HEK293 (cell line): ENCODE results near the gene APOBEC3H.

Source experiments
- CTCF ChIA-PET: fragments of 350-600 bp; formaldehyde crosslinking; extraction: SDS; loops from one replicate; lab custom pipeline; 2021; ENCODE audit warnings: antibody characterized with exemption; lab: Yijun Ruan, JAX
- POLR2A ChIA-PET: fragments of 300-600 bp; formaldehyde crosslinking; extraction: SDS; loops from one replicate; lab custom pipeline; 2020; ENCODE audit warnings: antibody characterized with exemption, inconsistent platforms; lab: Yijun Ruan, JAX
- H3K27ac ChIP-seq: fragments of 200-500 bp; sonication (Bioruptor generic); 2 replicates; pipeline ENCODE4 v1.5.1; 2014; ENCODE audit warnings: low read depth, low read length, control low read depth, inconsistent platforms; ENCODE audit errors: extremely low read depth
- H3K36me3 ChIP-seq, 2 experiments: fragments of 200-500 bp in 1 of 2; sonication (Bioruptor generic) in 1 of 2; 1 replicate in 1 of 2; 2 replicates in 1 of 2; pipeline ENCODE4 v1.5.1; 2014 to 2017; ENCODE audit warnings: inconsistent platforms in 2 of 2, low read length in 2 of 2; ENCODE audit not compliant: control insufficient read depth in 2 of 2, insufficient read depth in 1 of 2
- H3K4me1 ChIP-seq: fragments of 200-500 bp; sonication (Bioruptor generic); 2 replicates; pipeline ENCODE4 v1.5.1; 2014; ENCODE audit warnings: mild to moderate bottlenecking, low read length, inconsistent platforms; ENCODE audit not compliant: control insufficient read depth, insufficient read depth
- H3K4me3 ChIP-seq: 2 replicates; pipeline ENCODE4 v1.5.1; 2011; ENCODE audit warnings: low read depth, mild to moderate bottlenecking, control low read depth, low read length, moderate library complexity
- H3K9me3 ChIP-seq: fragments of 200-500 bp; sonication (Bioruptor generic); 2 replicates; pipeline ENCODE4 v1.5.1; 2014; ENCODE audit warnings: low read depth, low read length, inconsistent platforms; ENCODE audit not compliant: control insufficient read depth, insufficient read depth
- FEZF1 ChIP-seq: fragments of 450-650 bp; formaldehyde crosslinking; IDR thresholded peaks from 2 replicates; pipeline ENCODE4 v1.5.1; 2016; ENCODE audit warnings: missing biosample characterization, missing genetic modification characterization
- GLIS1 ChIP-seq: fragments of 450-650 bp; formaldehyde crosslinking; IDR thresholded peaks from 2 replicates; pipeline ENCODE4 v1.5.1; 2016; ENCODE audit warnings: missing biosample characterization, missing genetic modification characterization
- MZF1 ChIP-seq: fragments of 450-650 bp; formaldehyde crosslinking; IDR thresholded peaks from 2 replicates; pipeline ENCODE4 v1.5.1; 2017; ENCODE audit warnings: missing biosample characterization, missing genetic modification characterization, borderline replicate concordance
- SCRT1 ChIP-seq: fragments of 450-650 bp; formaldehyde crosslinking; IDR thresholded peaks from 2 replicates; pipeline ENCODE4 v1.5.1; 2016; ENCODE audit warnings: missing biosample characterization, missing genetic modification characterization, borderline replicate concordance
- SETDB1 ChIP-seq: IDR thresholded peaks from one replicate; pipeline ENCODE4 v1.6.1; 2017; ENCODE audit warnings: mild to moderate bottlenecking, low read length, moderate library complexity, mixed read lengths; ENCODE audit not compliant: insufficient read length
- SP2 ChIP-seq: fragments of 450-650 bp; formaldehyde crosslinking; IDR thresholded peaks from 2 replicates; pipeline ENCODE4 v1.5.1; 2016; ENCODE audit warnings: missing biosample characterization, missing genetic modification characterization
- ZBTB21 ChIP-seq: fragments of 450-650 bp; formaldehyde crosslinking; IDR thresholded peaks from 2 replicates; pipeline ENCODE4 v1.5.1; 2017; ENCODE audit warnings: missing biosample characterization, missing genetic modification characterization
- ZFP41 ChIP-seq: fragments of 450-650 bp; formaldehyde crosslinking; IDR thresholded peaks from 2 replicates; pipeline ENCODE4 v1.5.1; 2016; ENCODE audit warnings: missing biosample characterization, missing genetic modification characterization, borderline replicate concordance
- ZNF10 ChIP-seq: fragments of 450-650 bp; formaldehyde crosslinking; IDR thresholded peaks from 2 replicates; pipeline ENCODE4 v1.5.1; 2017; ENCODE audit warnings: missing biosample characterization, missing genetic modification characterization
- ZNF114 ChIP-seq: fragments of 450-650 bp; formaldehyde crosslinking; IDR thresholded peaks from 2 replicates; pipeline ENCODE4 v1.5.0; 2017; ENCODE audit warnings: missing biosample characterization, missing genetic modification characterization
- ZNF174 ChIP-seq: fragments of 450-650 bp; formaldehyde crosslinking; IDR thresholded peaks from 2 replicates; pipeline ENCODE4 v1.5.0; 2017; ENCODE audit warnings: missing biosample characterization, mild to moderate bottlenecking, missing genetic modification characterization
- ZNF214 ChIP-seq: fragments of 450-650 bp; formaldehyde crosslinking; IDR thresholded peaks from 2 replicates; pipeline ENCODE4 v1.5.1; 2017; ENCODE audit warnings: missing biosample characterization, mild to moderate bottlenecking, missing genetic modification characterization, borderline replicate concordance
- ZNF221 ChIP-seq: fragments of 450-650 bp; formaldehyde crosslinking; IDR thresholded peaks from 2 replicates; pipeline ENCODE4 v1.5.1; 2017; ENCODE audit warnings: missing biosample characterization, missing genetic modification characterization, borderline replicate concordance
- ZNF223 ChIP-seq: fragments of 450-650 bp; formaldehyde crosslinking; IDR thresholded peaks from 2 replicates; pipeline ENCODE4 v1.5.1; 2016; ENCODE audit warnings: missing biosample characterization, missing genetic modification characterization
- ZNF248 ChIP-seq: fragments of 450-650 bp; formaldehyde crosslinking; IDR thresholded peaks from 2 replicates; pipeline ENCODE4 v1.5.1; 2017; ENCODE audit warnings: missing biosample characterization, missing genetic modification characterization
- ZNF426 ChIP-seq: fragments of 450-650 bp; formaldehyde crosslinking; IDR thresholded peaks from 2 replicates; pipeline ENCODE4 v1.5.1; 2017; ENCODE audit warnings: missing biosample characterization, missing genetic modification characterization, mild to moderate bottlenecking, inconsistent platforms, moderate library complexity
- ZNF501 ChIP-seq: fragments of 450-650 bp; formaldehyde crosslinking; IDR thresholded peaks from 2 replicates; pipeline ENCODE4 v1.5.1; 2016; ENCODE audit warnings: missing biosample characterization, missing genetic modification characterization
- ZNF521 ChIP-seq: fragments of 450-650 bp; formaldehyde crosslinking; IDR thresholded peaks from 2 replicates; pipeline ENCODE4 v1.5.1; 2017; ENCODE audit warnings: missing biosample characterization, mild to moderate bottlenecking, missing genetic modification characterization
- ZNF549 ChIP-seq: fragments of 450-650 bp; IDR thresholded peaks from 2 replicates; pipeline ENCODE4 v1.5.1; 2018; ENCODE audit warnings: missing biosample characterization, missing genetic modification characterization, mild to moderate bottlenecking, inconsistent platforms, moderate library complexity
- ZNF561 ChIP-seq: fragments of 450-650 bp; IDR thresholded peaks from 2 replicates; pipeline ENCODE4 v1.5.1; 2018; ENCODE audit warnings: missing biosample characterization, missing genetic modification characterization, borderline replicate concordance
- ZNF654 ChIP-seq: fragments of 450-650 bp; formaldehyde crosslinking; IDR thresholded peaks from 2 replicates; pipeline ENCODE4 v1.5.1; 2016; ENCODE audit warnings: low read depth, missing biosample characterization, missing genetic modification characterization
- ZNF707 ChIP-seq: fragments of 450-650 bp; formaldehyde crosslinking; IDR thresholded peaks from 2 replicates; pipeline ENCODE4 v1.5.1; 2016; ENCODE audit warnings: missing biosample characterization, missing genetic modification characterization
- ZSCAN16 ChIP-seq: fragments of 450-650 bp; formaldehyde crosslinking; IDR thresholded peaks from 2 replicates; pipeline ENCODE4 v1.5.1; 2016; ENCODE audit warnings: missing biosample characterization, missing genetic modification characterization
- TF ChIP-seq, protein P1 (sequence below): fragments of 450-650 bp; formaldehyde crosslinking; IDR thresholded peaks from 2 replicates; pipeline ENCODE4 v1.5.1; 2016; ENCODE audit warnings: missing biosample characterization, missing genetic modification characterization
- TF ChIP-seq, protein P2 (sequence below): sonication (generic); formaldehyde crosslinking; IDR thresholded peaks from 2 replicates; pipeline ENCODE4 v1.8.1; 2022; ENCODE audit warnings: mild to moderate bottlenecking, moderate library complexity, missing genetic modification reagents

Gene APOBEC3H

DNA sequence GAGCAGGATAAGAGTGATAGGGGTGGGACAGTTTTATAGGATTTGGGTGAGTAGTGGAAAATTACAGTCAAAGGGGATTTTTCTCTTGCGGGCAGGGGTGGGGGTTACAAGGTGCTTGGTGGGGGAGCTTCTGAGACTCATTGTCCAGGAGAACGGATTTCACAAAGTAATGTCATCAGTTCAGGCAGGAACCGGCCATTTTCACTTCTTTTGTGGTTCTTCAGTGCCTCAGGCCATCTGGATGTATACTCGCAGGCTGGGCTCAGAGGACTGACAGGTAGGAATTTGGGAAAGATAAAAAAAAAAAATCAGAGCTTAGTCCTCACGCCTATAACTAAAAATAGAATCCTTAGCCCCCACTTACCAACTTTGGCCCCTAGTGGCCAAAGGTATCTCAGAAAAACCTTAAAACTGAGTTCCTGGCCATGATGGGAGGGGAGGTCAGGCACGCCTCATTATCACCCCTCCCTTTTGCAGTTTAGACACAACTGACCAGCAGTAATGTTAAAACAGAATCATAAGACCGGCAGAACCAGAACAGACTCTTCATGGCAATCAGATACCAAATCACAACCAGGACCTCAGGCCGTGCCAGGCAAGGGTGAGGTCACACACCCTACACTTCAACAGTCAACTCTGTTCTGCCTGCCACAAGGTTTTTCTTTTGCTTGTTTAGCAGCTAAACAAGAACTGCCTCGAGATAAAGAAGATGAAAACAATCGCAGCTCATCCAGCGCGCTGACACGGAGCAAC lies 28.8 kb upstream of the APOBEC3H start:
- no peaks in the 10 kb centered on the region for H3K4me1 ChIP-seq
- ChIA-PET POLR2A (no interaction called here), CTCF (interaction anchor here (0.6 to 0.9 kb wide), 3 partner anchors 13 to 1745 kb away, joined by 3 to 4 read pairs (median 3); no protein-coding TSS in a partner anchor)
- no peaks in the 10 kb centered on the region for H3K9me3 ChIP-seq
- H3K27ac ChIP-seq = no peak overlapping the region
- no peaks in the 10 kb centered on the region for H3K36me3 ChIP-seq
- no peak overlapping the region for H3K4me3 ChIP-seq
- no peak for TF ChIP-seq ZNF114
- no peak for TF ChIP-seq MZF1 (tag by site-specific recombination)
- 0 out of 2 replicates have a peak, but pooled peaks have one; percentile 13 for TF ChIP-seq ZBTB21
- TF ChIP-seq, protein P1, sequence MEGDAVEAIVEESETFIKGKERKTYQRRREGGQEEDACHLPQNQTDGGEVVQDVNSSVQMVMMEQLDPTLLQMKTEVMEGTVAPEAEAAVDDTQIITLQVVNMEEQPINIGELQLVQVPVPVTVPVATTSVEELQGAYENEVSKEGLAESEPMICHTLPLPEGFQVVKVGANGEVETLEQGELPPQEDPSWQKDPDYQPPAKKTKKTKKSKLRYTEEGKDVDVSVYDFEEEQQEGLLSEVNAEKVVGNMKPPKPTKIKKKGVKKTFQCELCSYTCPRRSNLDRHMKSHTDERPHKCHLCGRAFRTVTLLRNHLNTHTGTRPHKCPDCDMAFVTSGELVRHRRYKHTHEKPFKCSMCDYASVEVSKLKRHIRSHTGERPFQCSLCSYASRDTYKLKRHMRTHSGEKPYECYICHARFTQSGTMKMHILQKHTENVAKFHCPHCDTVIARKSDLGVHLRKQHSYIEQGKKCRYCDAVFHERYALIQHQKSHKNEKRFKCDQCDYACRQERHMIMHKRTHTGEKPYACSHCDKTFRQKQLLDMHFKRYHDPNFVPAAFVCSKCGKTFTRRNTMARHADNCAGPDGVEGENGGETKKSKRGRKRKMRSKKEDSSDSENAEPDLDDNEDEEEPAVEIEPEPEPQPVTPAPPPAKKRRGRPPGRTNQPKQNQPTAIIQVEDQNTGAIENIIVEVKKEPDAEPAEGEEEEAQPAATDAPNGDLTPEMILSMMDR (tag by site-specific recombination) = 0 out of 2 replicates have a peak, but pooled peaks have one; percentile 12
- no peak for TF ChIP-seq ZSCAN16 (tag by site-specific recombination)

DNA sequence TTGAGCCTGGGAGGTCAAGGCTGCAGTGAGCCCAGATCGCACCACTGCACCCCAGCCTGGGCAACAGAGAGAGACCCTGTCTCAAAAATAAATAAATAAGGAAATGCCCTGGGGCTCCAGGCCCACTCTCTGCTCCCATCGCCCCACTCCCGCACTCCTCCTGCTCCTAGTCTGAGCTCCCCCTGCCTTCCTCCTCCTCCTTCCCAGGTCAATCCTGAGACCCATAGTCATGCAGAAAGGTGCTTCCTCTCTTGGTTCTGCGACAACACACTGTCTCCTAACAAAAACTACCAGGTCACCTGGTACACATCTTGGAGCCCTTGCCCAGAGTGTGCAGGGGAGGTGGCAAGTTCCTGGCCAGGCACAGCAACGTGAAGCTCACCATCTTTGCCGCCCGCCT lies 26.9 kb upstream of the APOBEC3H start:
- H3K27ac ChIP-seq = no peak overlapping the region
- no peak for TF ChIP-seq ZNF707 (tag by site-specific recombination)
- no peak for TF ChIP-seq FEZF1 (tag by site-specific recombination)
- TF ChIP-seq GLIS1 (tag by site-specific recombination) = no peak
- TF ChIP-seq ZNF654 (tag by site-specific recombination) = no peak
- TF ChIP-seq ZNF10 (tag by site-specific recombination) = no peak
- TF ChIP-seq SP2 = no peak
- TF ChIP-seq SETDB1 = no peak
- TF ChIP-seq ZNF561 (tag by site-specific recombination) = no peak
- no peak for TF ChIP-seq ZNF174 (tag by site-specific recombination)
- TF ChIP-seq, protein P2, sequence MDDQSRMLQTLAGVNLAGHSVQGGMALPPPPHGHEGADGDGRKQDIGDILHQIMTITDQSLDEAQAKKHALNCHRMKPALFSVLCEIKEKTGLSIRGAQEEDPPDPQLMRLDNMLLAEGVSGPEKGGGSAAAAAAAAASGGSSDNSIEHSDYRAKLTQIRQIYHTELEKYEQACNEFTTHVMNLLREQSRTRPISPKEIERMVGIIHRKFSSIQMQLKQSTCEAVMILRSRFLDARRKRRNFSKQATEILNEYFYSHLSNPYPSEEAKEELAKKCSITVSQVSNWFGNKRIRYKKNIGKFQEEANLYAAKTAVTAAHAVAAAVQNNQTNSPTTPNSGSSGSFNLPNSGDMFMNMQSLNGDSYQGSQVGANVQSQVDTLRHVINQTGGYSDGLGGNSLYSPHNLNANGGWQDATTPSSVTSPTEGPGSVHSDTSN (CRISPR knock-in tag) = no peak
- no peak for TF ChIP-seq ZNF223 (tag by site-specific recombination)
- TF ChIP-seq ZNF549 (tag by site-specific recombination) = no peak
- no peak for TF ChIP-seq ZNF214 (tag by site-specific recombination)
- TF ChIP-seq SCRT1 (tag by site-specific recombination) = no peak
- TF ChIP-seq ZNF221 = no peak
- no peak for TF ChIP-seq ZNF248
- no peak for TF ChIP-seq ZNF521 (tag by site-specific recombination)
- TF ChIP-seq ZNF426 = no peak
- no peak for TF ChIP-seq ZFP41 (tag by site-specific recombination)
- TF ChIP-seq ZNF501 (tag by site-specific recombination) = no peak
- no peaks in the 10 kb centered on the region for H3K36me3 ChIP-seq
- no peak overlapping the region for H3K4me3 ChIP-seq
- H3K4me1 ChIP-seq = no peaks in the 10 kb centered on the region
- CTCF ChIA-PET = interaction anchor here (1.1 kb wide), 1 partner anchor 48 kb away, joined by 3 read pairs; no protein-coding TSS in a partner anchor
- no peaks in the 10 kb centered on the region for H3K9me3 ChIP-seq
- POLR2A ChIA-PET = no interaction called here
